ENCODE data around the gene PAPSS1.

GRCh38 chr4:107757864-107758476 is 37.9 kb upstream of the PAPSS1 start:
- TF ChIP-seq EZH2 (IDR thresholded peaks at IDR 0.05; ENCODE audit: insufficient read depth, poor library complexity, severe bottlenecking) (no peak), EZH2phosphoT487 (IDR thresholded peaks at IDR 0.05; ENCODE audit: insufficient read depth, low read depth) (no peak)

Measured in GM23248 (cell line).